Endothelial cell of umbilical vein (primary cell): ENCODE measurements around the gene FILIP1L.

Experiments
- CTCF ChIP-seq, 2 donors: IDR thresholded peaks; 1 replicate in 1 of 2; 2 replicates in 1 of 2; pipeline ENCODE4 v1.5.1; 2011; ENCODE audit warnings: low read length in 2 of 2, mild to moderate bottlenecking in 2 of 2, moderate library complexity in 2 of 2, control low read depth in 1 of 2, inconsistent platforms in 1 of 2, low read depth in 1 of 2; ENCODE audit not compliant: insufficient read depth in 1 of 2; ENCODE audit errors: extremely low read depth in 1 of 2
- EZH2 ChIP-seq: IDR thresholded peaks from 2 replicates; pipeline ENCODE4 v1.6.1; 2012; ENCODE audit warnings: borderline replicate concordance, low read depth, mild to moderate bottlenecking, moderate library complexity, low read length, inconsistent platforms; ENCODE audit not compliant: severe bottlenecking
- FOS ChIP-seq: IDR thresholded peaks from 2 replicates; pipeline ENCODE4 v1.6.1; 2011; ENCODE audit warnings: mild to moderate bottlenecking, low read length, moderate library complexity, borderline replicate concordance; ENCODE audit not compliant: insufficient read depth
- GATA2 ChIP-seq: IDR thresholded peaks from 2 replicates; pipeline ENCODE4 v1.7.0; 2011; ENCODE audit warnings: low read depth, mild to moderate bottlenecking, moderate library complexity, mixed read lengths, low read length; ENCODE audit not compliant: insufficient read length, insufficient read depth
- MAX ChIP-seq: IDR thresholded peaks from 2 replicates; pipeline ENCODE4 v1.6.1; 2011; ENCODE audit not compliant: insufficient read depth, insufficient read length
- MYC ChIP-seq: IDR thresholded peaks from one replicate; pipeline ENCODE4 v1.6.1; 2011; ENCODE audit warnings: mild to moderate bottlenecking, low read depth, low read length
- POLR2A ChIP-seq: IDR thresholded peaks from 2 replicates; pipeline ENCODE4 v1.6.1; 2012; ENCODE audit warnings: low read depth, mild to moderate bottlenecking, control low read depth, low read length
- POLR2AphosphoS5 ChIP-seq: IDR thresholded peaks from 2 replicates; pipeline ENCODE4 v1.6.1; 2012; ENCODE audit warnings: low read depth, mild to moderate bottlenecking, control low read depth, low read length, moderate library complexity; ENCODE audit not compliant: insufficient read depth

GRCh38 chr3:99845331-99845730 is 269.0 kb downstream of the FILIP1L start:
- TF ChIP-seq POLR2A (no peak), CTCF (IDR thresholded peaks at IDR 0.05; ENCODE audit: extremely low read depth in 1 of 2, insufficient read depth in 1 of 2, low read depth in 1 of 2, low read length in 2 of 2) (no peak), POLR2AphosphoS5 (no peak), EZH2 (no peak), MYC (no peak), FOS (no peak), GATA2 (no peak), MAX (no peak)
